Adipose tissue (tissue), 3 donors: ENCODE results near the gene MAT2A. TPM values are rescaled to one million over a fixed set of nuclear protein-coding genes. Genes with fewer than 3 reads are reported as not detected.

Experiments
- H3K27ac ChIP-seq: one replicate; pipeline ENCODE4 v1.5.1; 2013; ENCODE audit warnings: low read depth, low read length
- WGBS, 3 donors: extraction: QIAGEN DNeasy Blood & Tissue Kit; methylation state at CpG; one replicate each; pipeline ENCODE4 v1.1.7; 2013; 5-methylcytosine and 5-hydroxymethylcytosine counted together
- polyA plus RNA-seq, 3 donors: library from polyadenylated mRNA; stranded (reverse); fragments of 200-250 nt; gene quantifications; one replicate each; pipeline ENCODE4 v1.2.3, GENCODE V29; 2013
- donor health status: healthy with polysubstance abuse.
- donor health status: Bipolar disorder and iron deficiency.
- donor health status: healthy.

Gene MAT2A
- polyA plus RNA-seq, 3 donors = 139 to 362 (median 309) TPM

GRCh38 chr2:85561280-85562212 lies 22.6 kb downstream of the MAT2A start, which contains the start of gene GGCX:
Gene GGCX, minus strand, starts transcription at chr2:85561493. Its CDS starts 65 bp downstream, at chr2:85561428.
- no peak within 1 kb of the TSS for H3K27ac ChIP-seq
- 3% methylated on average over 63 to 64 of the region's 64 CpGs for WGBS, 3 donors

DNA sequence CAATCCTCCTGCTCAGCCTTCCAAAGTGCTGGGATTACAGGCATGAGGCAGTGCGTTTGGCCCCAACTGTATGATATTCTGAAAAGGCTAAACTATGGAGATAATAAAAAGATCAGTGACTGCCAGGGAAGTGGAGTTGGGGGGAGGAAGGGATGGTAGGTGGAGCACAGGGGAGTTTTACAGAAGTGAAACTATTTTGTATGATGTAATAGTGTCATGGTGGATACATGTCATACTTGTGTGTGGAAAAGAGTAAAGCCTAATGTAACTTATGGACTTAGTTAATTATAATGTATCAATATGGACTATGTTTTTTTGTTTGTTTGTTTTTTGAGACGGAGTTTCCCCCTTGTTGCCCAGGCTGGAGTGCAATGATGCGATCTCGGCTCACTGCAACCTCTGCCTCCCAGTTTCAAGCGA lies 25.2 kb downstream of the MAT2A start:
- no peak overlapping the region for H3K27ac ChIP-seq

DNA sequence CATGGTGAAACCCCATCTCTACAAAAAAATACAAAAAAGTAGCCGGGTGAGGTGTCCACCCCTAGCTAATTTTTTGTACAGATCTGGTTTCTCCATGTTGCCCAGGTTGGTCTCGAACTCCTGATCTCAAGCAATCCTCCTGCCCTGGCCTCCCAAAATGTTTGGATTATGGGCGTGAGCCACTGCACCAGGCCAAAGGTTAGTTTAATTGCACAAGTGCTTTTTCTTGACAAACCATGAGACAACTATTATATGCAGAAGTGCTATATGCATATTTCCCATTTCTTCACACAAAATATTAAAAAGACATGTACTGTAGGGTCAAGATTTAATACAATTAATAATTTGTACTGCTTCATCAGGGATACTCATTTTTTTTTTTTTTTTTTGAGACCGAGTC lies 27.3 kb downstream of the MAT2A start:
- WGBS, 3 donors = 74 to 87% (median 81%) methylated on average over 4 of the region's 4 CpGs

More for the DNA sequence above, 25.2 kb downstream of the MAT2A start:
- WGBS, 3 donors = 84 to 90% (median 85%) methylated on average over 5 of the region's 5 CpGs

DNA sequence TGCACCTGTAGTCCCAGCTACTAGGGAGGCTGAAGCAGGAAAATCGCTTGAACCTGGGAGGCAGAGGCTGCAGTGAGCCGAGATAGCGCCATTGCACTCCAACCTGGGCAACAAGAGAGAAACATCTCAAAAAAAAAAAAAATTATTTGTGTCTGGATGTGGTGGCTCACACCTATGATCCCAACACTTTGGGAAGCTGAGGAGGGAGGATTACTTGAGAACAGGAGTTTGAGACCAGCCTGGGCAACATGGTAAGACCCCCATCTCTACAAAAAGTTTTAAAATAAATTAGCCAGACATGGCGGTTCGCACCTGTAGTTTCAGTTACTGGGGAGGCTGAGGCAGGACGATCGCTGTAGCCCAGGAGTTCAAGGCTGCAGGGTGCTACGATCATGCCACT lies 36.8 kb downstream of the MAT2A start:
- WGBS, 3 donors = 76 to 92% (median 92%) methylated on average over 8 of the region's 8 CpGs
- no peak overlapping the region for H3K27ac ChIP-seq

More for the DNA sequence above, 27.3 kb downstream of the MAT2A start:
- H3K27ac ChIP-seq = no peak overlapping the region

DNA sequence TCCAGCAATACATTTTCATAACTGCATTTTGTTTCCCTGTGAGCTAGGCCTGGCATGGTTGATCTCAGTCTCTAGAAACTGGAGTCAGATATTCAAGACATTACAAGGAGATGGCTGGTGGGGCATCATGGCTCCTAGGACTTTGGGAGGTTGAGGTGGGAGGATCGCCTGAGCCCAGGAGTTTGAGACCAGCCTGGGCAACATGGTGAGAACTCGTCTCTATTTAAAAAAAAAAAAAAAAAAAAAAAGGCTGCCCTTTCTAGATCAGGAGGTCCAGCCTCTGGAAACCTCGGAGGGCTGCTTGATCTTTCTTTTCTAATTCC lies 38.1 kb downstream of the MAT2A start:
- H3K27ac ChIP-seq = no peak overlapping the region
- 36 to 55% (median 49%) methylated on average over 3 of the region's 3 CpGs for WGBS, 3 donors

DNA sequence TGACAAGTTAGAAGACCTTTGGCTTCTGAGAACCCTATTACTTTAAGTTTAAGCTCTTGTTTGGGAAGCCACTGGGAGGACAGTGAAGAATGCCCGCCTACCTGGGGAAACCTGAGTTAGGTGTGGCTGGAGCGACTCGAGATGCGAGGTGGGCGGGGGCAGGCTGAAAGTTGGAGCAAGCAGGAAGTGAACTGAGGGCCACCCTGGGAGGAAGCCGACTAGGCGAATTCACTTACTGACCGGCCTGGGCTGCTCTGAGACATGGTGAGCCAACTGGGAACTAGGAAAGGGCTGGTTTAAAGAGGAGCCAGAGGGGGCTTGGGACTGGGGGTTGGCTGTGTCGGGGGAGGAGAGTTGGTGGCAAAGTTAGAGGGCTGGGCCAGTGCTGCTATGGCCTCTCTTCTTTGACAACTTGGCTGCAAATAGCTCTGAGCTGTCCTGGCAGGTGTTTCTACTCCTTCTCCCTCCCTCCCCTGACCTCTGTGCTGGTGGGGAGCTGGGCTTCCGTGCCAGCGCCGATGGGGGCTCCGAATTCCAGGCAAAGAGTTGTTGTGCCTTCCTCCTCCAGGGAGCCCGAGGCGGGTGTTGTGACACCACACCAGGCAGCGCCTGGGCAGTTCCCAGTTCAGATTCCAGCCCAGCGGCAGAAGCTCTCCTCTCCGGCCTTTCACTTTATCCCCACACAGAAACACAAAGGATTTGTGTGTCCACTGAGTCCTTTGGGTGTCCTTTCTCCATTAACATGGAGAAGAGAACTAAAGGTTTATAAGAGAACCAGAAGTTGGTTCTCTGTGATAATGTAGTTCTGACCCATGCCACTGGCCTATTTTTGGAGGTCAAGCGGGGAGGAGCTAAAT lies 38.6 kb downstream of the MAT2A start, which contains the start of gene VAMP8:
VAMP8 (plus strand) TSS at position 201 of the 857 bp plus-strand sequence; CDS start at position 262, 61 bp downstream.
- WGBS, 3 donors = 11 to 24% (median 19%) methylated on average over 19 of the region's 19 CpGs
- no peak within 1 kb of the TSS for H3K27ac ChIP-seq

DNA sequence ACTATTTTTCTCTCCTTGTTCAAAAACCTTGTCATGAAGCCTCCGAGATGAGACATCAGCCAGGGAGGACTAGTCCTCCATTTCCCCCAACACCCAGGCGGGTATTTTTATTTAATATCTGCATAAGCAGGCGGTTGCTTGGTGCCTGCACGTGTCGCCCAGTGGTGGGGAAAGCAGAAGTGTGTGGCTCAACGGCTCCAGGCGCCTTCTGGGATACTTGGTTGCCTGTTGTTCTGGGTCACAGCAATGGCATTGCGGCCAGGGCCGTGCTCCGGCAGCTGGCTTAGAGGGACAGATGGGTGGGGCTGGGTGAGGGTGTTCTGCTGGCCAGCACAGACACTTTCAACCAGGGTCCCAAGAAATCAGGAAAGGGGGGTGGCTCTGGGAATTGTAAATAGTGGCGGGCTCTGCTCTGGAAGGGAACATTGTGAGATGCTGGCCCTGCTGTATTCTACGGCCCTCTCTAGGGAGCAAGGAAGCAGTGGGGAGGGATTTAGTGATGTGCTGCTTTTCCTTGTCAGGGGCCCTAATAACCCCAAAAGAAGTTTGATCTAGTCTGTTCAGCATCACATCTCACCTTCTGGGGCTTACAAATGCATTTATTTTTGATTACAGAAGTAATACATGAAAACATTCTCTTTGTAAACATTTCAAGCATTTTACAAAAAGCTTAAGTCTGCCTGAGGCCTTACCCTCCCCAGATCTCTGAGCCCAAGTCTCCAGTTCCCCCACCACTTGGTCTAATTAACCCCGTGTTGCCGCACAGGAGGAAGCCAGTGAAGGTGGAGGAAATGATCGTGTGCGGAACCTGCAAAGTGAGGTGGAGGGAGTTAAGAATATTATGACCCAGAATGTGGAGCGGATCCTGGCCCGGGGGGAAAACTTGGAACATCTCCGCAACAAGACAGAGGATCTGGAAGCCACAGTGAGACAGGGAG lies 39.5 kb downstream of the MAT2A start:
- WGBS, 3 donors = 18 to 28% (median 27%) methylated on average over 19 of the region's 19 CpGs
- no peak overlapping the region for H3K27ac ChIP-seq

- no peak overlapping the region for H3K27ac ChIP-seq
- 30 to 37% (median 36%) methylated on average over 6 of the region's 6 CpGs for WGBS, 3 donors
These were observed 40.4 kb downstream of the MAT2A start for GRCh38 chr2:85579266-85579935.

- WGBS, 3 donors = 75 to 92% (median 79%) methylated on average over 3 of the region's 3 CpGs
- H3K27ac ChIP-seq = no peak overlapping the region
These were observed 41.2 kb downstream of the MAT2A start for GRCh38 chr2:85580206-85580605.

GRCh38 chr2:85582492-85582891 lies 43.5 kb downstream of the MAT2A start:
- WGBS, 3 donors = 47 to 67% (median 55%) methylated on average over 1 of the region's 1 CpG
- no peak overlapping the region for H3K27ac ChIP-seq

DNA sequence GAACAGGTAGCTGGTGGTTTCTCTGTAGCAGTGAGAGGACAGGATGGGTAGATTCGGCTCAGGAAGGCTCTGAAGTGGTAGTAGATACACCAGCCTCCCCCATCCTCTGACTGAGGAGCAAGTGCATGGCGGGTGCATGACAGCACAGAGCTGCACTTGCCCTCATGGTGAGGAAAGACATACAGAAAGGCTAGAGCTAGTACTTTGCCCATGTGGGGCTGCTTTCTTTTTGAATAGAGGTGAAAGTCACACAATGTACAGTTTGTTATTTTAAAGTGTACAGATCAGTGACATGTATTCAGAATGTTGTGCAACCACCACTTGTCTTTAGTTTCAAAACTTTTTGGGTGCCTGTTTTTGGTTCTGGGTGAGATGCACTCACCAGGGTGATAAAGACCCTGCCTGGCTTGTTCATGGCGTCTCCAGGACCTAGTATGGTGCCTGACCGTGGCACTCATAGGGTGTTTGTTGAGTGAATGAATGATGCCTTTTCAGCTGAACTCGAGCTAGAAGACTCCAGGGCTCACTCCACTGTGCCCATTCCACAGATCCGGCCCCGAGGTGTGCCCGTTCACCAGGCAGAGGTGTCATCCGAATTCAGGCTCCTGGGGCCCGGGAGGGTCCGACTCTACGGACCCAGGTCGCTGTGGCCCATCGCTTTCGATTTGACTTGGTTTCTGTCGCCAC lies 44.8 kb downstream of the MAT2A start:
- H3K27ac ChIP-seq = no peak overlapping the region
- WGBS, 3 donors = 17 to 61% (median 20%) methylated on average over 9 to 16 of the region's 16 CpGs

GRCh38 chr2:85584354-85584856 lies 45.4 kb downstream of the MAT2A start, which contains the start of gene VAMP5:
Gene VAMP5, plus strand, starts transcription at chr2:85584431. Its CDS starts 60 bp downstream, at chr2:85584491.
- WGBS, 3 donors = 3 to 13% (median 4%) methylated on average over 40 to 52 of the region's 52 CpGs
- H3K27ac ChIP-seq = peak within 1 kb of the TSS; percentile 79

DNA sequence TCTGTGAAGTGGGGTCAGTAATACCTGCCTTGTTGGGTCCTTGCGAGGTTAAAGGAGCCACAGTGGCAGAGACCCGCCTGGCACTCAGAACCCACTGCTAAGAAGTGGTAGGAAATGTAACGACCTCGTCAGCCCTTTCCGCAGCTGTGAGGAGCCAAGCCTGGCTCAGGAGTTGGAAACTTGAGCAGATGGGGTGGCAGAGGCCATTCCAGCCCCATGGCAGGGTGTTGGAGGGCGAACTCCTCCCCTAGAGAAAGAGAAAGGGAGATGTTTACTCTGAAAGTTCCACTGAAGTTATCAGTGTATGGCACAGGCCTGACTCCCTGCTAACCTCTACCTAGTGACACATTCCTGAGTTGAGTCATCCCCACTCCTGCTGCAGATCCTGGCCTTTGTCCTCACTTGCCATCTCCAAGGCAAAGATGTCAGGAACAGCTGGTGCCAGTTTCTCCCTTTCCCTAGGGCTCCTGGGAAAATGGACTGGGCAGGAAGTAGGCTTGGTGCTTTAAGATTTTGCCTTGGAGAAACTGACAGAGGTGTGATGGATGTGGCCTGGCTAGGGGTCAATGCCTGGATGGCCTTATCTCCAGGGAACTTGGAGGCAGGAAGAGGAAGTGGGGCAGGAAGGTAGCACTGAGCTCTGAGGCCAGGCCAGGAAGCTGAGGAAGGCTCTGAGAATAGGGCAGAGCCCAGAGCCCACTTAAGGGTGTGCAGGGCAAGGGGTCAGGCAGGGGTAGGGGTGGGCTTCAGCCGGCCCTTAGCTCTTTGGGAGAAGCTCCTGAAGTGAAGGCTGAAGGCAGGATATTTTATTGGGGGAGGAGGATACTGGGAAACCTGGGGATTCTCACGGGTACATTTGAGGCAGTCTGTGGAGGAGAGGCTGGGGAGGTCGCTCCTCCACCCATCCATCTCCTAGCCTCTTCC lies 46.2 kb downstream of the MAT2A start:
- 17 to 31% (median 18%) methylated on average over 9 of the region's 9 CpGs for WGBS, 3 donors

GRCh38 chr2:85585781-85586105 lies 46.8 kb downstream of the MAT2A start:
- peak overlapping the region; percentile 79 for H3K27ac ChIP-seq
- 29 to 88% (median 44%) methylated on average over 1 of the region's 1 CpG for WGBS, 3 donors

More for the DNA sequence above, 46.2 kb downstream of the MAT2A start:
- H3K27ac ChIP-seq = peak overlapping the region; percentile 79

- WGBS, 3 donors = 42 to 81% (median 52%) methylated on average over 4 of the region's 4 CpGs
These were observed 49.3 kb downstream of the MAT2A start for GRCh38 chr2:85588236-85588635.

DNA sequence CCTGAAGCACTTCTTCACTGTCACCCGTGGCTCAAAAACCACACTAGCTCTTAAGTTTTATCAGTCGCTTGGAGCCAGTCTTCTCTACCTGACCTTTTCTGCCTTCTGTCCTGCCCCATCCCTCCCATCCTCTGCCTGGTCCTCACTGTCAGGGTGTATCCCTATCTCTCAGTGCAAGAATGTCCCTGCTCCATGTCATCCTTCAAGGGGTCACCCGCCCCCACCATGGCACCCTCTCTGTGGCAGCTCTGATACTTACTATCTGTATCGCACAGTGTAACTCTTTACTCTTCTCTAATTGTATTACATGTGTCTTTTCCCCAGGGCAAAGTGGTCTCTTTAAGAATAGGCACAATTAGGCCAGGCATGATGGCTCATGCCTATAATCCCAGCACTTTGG lies 49.7 kb downstream of the MAT2A start:
- H3K27ac ChIP-seq = no peak overlapping the region
- WGBS, 3 donors = 68 to 88% (median 71%) methylated on average over 4 of the region's 4 CpGs

More at GRCh38 chr2:85588236-85588635, 49.3 kb downstream of the MAT2A start:
- H3K27ac ChIP-seq = no peak overlapping the region
